CD4-positive, alpha-beta memory T cell (primary cell): ENCODE measurements around the gene FERMT3. TPM values are rescaled to one million over a fixed set of nuclear protein-coding genes. Genes with fewer than 3 reads are reported as not detected.

Experiments
- CTCF ChIA-PET: fragments of 350-600 bp; sonication (Branson Sonifier 250); formaldehyde crosslinking; loops from one replicate; lab custom pipeline; 2021; ENCODE audit warnings: inconsistent platforms; ENCODE audit not compliant: partially characterized antibody; lab: Charles Lee
- POLR2A ChIA-PET: fragments of 350-600 bp; sonication (Branson Sonifier 250); formaldehyde crosslinking; loops from one replicate; lab custom pipeline; 2021; ENCODE audit not compliant: partially characterized antibody; lab: Charles Lee
- DNase-seq, 5 donors: peaks; one replicate each; pipeline versions ENCODE4 v3.0.0 to v3.0.0-alpha.2; 2020 to 2022; ENCODE audit warnings: mixed read lengths in 1 of 5
- H3K27ac ChIP-seq: one replicate; pipeline ENCODE4 v1.7.0; 2013; ENCODE audit warnings: low read depth, low read length
- H3K27me3 ChIP-seq: 2 replicates; pipeline ENCODE4 v1.7.0; 2013; ENCODE audit warnings: mild to moderate bottlenecking, low read length, moderate library complexity; ENCODE audit not compliant: insufficient read depth
- H3K36me3 ChIP-seq: 2 replicates; pipeline ENCODE4 v1.7.0; 2013; ENCODE audit warnings: mild to moderate bottlenecking, low read length, moderate library complexity; ENCODE audit not compliant: insufficient read depth
- H3K4me1 ChIP-seq: 2 replicates; pipeline ENCODE4 v1.7.0; 2013; ENCODE audit warnings: mild to moderate bottlenecking, low read length, moderate library complexity; ENCODE audit not compliant: insufficient read depth
- H3K4me3 ChIP-seq, 2 donors: one replicate each; pipeline ENCODE4 v1.7.0; 2013; ENCODE audit warnings: low read length in 2 of 2, mild to moderate bottlenecking in 1 of 2
- H3K9me3 ChIP-seq, 2 donors: one replicate each; pipeline ENCODE4 v1.7.0; 2013; ENCODE audit warnings: low read length in 2 of 2, control low read depth in 1 of 2; ENCODE audit not compliant: control insufficient read depth in 1 of 2
- H3K27ac Mint-ChIP-seq, 7 donors: one replicate each; pipeline ENCODE4 v1.8.0; 2020 to 2021; ENCODE audit warnings: mixed read lengths in 7 of 7, mild to moderate bottlenecking in 6 of 7, inconsistent platforms in 3 of 7, moderate library complexity in 3 of 7
- H3K27me3 Mint-ChIP-seq, 2 donors: one replicate each; pipeline ENCODE4 v1.8.0; 2020 to 2021; ENCODE audit warnings: mixed read lengths in 2 of 2
- H3K36me3 Mint-ChIP-seq, 2 donors: one replicate each; pipeline ENCODE4 v1.8.0; 2020 to 2021; ENCODE audit warnings: mixed read lengths in 2 of 2, inconsistent platforms in 1 of 2, mild to moderate bottlenecking in 1 of 2
- H3K4me1 Mint-ChIP-seq, 4 donors: one replicate each; pipeline ENCODE4 v1.8.0; 2020 to 2021; ENCODE audit warnings: mixed read lengths in 4 of 4, mild to moderate bottlenecking in 1 of 4
- H3K4me3 Mint-ChIP-seq, 8 donors: one replicate each; pipeline ENCODE4 v1.8.0; 2020 to 2021; ENCODE audit warnings: mixed read lengths in 8 of 8, mild to moderate bottlenecking in 7 of 8, moderate library complexity in 6 of 8, inconsistent platforms in 3 of 8
- H3K9me3 Mint-ChIP-seq, 8 donors: one replicate each; pipeline ENCODE4 v1.8.0; 2020 to 2021; ENCODE audit warnings: mixed read lengths in 8 of 8, mild to moderate bottlenecking in 5 of 8, inconsistent platforms in 3 of 8, moderate library complexity in 1 of 8
- intact Hi-C: fragments of 100-400 bp; cut with micrococcal nuclease; formaldehyde crosslinking; loops from one replicate; pipeline ENCODE4 v1.15.1; 2023
- polyA plus RNA-seq, 2 donors: library from polyadenylated mRNA; unstranded; fragments of 300-500 nt; fragmentation: Illumina TruSeq; gene quantifications; one replicate each; pipeline ENCODE4 v1.2.3, GENCODE V29; 2021
- total RNA-seq, 2 experiments: library from RNA; stranded (reverse); gene quantifications; one replicate each; pipeline ENCODE4 v1.2.3, GENCODE V29; 2021

The FERMT3 gene
- total and polyA plus RNA-seq, 4 experiments from 2014 or later = 149 to 202 (median 175) TPM

- Mint-ChIP-seq H3K9me3 (no peaks in the 10 kb centered on the region), H3K27me3 (no peaks in the 10 kb centered on the region), H3K4me3 (no peak overlapping the region), H3K36me3 (peaks cover 2 to 10% of the 10 kb centered on the region in 2 donors), H3K4me1 (peaks cover 5 to 25% (median 9%) of the 10 kb centered on the region in 4 donors), H3K27ac (peak overlapping the region in 2 of 7 donors; percentile 55 to 59)
- Histone ChIP-seq H3K27me3 (no peaks in the 10 kb centered on the region), H3K9me3 (no peaks in the 10 kb centered on the region), H3K36me3 (peaks cover 3% of the 10 kb centered on the region), H3K4me3 (no peak overlapping the region), H3K4me1 (peaks cover 31% of the 10 kb centered on the region), H3K27ac (no peak overlapping the region)
- DNase-seq = no peak
- ChIA-PET CTCF (interaction anchor here (0.7 to 1.7 kb wide), 8 partner anchors 8 to 50 kb away, joined by 3 to 5 read pairs (median 3); partner anchors contain the start of gene FERMT3), POLR2A (interaction anchor here (1.0 to 1.8 kb wide), 3 partner anchors 9 to 16 kb away, joined by 3 to 6 read pairs (median 6); no protein-coding TSS in a partner anchor)
- intact Hi-C loops = no loop called here
Measured at GRCh38 chr11:64254326-64254725, 47.8 kb downstream of the FERMT3 start.

DNA sequence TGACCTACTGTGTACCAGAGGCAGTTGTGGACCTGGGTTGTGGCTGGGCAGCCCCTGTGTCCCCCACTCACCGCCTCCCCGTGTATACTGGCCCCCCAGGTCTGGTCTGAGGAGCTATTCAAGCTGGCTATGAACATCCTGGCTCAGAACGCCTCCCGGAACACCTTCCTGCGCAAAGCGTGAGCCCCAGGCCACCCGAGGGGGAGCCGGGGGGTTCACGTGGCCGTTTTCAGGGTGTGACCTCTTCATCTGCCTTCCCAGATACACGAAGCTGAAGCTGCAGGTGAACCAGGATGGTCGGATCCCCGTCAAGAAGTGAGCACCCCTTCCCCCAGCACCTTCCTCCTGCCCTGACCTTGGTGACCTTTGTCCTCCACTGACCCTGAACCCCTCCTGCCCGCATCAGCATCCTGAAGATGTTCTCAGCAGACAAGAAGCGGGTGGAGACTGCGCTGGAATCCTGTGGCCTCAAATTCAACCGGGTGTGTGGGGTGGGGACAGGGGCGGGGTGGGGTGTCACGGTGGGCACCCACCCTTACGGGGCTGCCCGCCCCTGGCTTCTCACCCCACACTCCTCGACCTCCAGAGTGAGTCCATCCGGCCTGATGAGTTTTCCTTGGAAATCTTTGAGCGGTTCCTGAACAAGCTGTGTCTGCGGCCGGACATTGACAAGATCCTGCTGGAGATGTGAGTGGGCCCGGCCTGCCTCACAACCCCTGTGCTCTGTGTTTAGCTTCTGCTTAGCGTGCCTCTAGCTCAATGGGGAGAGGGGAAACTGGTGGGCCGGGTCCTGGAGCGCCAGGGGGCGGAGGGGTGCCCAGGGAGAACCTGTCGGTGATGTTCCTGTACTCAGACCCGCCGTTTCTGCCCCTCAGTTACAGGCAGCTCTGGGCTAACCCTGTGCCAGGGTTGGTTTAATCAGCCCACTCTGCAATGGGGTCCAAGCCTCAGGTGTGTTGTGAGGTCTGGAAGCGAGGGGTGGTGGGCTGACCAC lies 48.9 kb downstream of the FERMT3 start:
- ChIA-PET POLR2A (interaction anchor here (0.8 to 1.9 kb wide), 4 partner anchors 10 to 29 kb away, joined by 4 to 8 read pairs (median 6); partner anchors contain the start of genes NUDT22, PPP1R14B and TRPT1), CTCF (interaction anchor here (1.4 to 1.8 kb wide), 3 partner anchors 7 to 46 kb away, joined by 3 to 4 read pairs (median 3); no protein-coding TSS in a partner anchor)
- no peak overlapping the region for H3K27ac ChIP-seq
- no peak overlapping the region for H3K4me3 ChIP-seq
- no peaks in the 10 kb centered on the region for H3K9me3 ChIP-seq
- no peak for DNase-seq
- Mint-ChIP-seq H3K27ac (no peak overlapping the region), H3K4me3 (no peak overlapping the region), H3K36me3 (peaks cover 10 to 13% of the 10 kb centered on the region in 2 donors), H3K27me3 (no peaks in the 10 kb centered on the region), H3K9me3 (no peaks in the 10 kb centered on the region), H3K4me1 (peaks cover 8 to 24% (median 11%) of the 10 kb centered on the region in 4 donors)
- H3K36me3 ChIP-seq = peaks cover 8% of the 10 kb centered on the region
- H3K4me1 ChIP-seq = peaks cover 22% of the 10 kb centered on the region
- intact Hi-C loops = no loop called here
- no peaks in the 10 kb centered on the region for H3K27me3 ChIP-seq

DNA sequence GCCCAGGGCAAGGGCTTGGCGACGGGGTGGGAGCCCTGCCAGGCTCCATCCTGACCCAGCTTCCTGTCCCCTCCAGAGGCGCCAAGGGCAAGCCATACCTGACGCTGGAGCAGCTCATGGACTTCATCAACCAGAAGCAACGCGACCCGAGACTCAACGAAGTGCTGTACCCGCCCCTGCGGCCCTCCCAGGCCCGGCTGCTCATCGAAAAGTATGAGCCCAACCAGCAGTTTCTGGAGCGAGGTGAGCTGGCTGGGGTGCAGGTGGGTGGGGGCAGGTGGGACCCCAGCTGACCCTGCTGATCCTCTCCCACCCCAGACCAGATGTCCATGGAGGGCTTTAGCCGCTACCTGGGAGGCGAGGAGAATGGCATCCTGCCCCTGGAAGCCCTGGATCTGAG lies 49.8 kb downstream of the FERMT3 start:
- H3K4me3 Mint-ChIP-seq = no peak overlapping the region
- H3K27me3 Mint-ChIP-seq = no peaks in the 10 kb centered on the region
- ChIA-PET CTCF (interaction anchor here (1.7 to 1.8 kb wide), 2 partner anchors 13 to 45 kb away, joined by 3 to 4 read pairs; no protein-coding TSS in a partner anchor), POLR2A (interaction anchor here (1.9 kb wide), 1 partner anchor 10 kb away, joined by 8 read pairs; the partner anchor contains the start of gene PPP1R14B)
- peaks cover 6 to 17% (median 11%) of the 10 kb centered on the region in 4 donors for H3K4me1 Mint-ChIP-seq
- intact Hi-C loops = no loop called here
- peaks cover 10 to 13% of the 10 kb centered on the region in 2 donors for H3K36me3 Mint-ChIP-seq
- H3K9me3 ChIP-seq = no peaks in the 10 kb centered on the region
- no peak overlapping the region for H3K27ac Mint-ChIP-seq
- peaks cover 8% of the 10 kb centered on the region for H3K36me3 ChIP-seq
- no peak overlapping the region for H3K4me3 ChIP-seq
- H3K27me3 ChIP-seq = no peaks in the 10 kb centered on the region
- DNase-seq = no peak
- H3K9me3 Mint-ChIP-seq = no peaks in the 10 kb centered on the region
- H3K27ac ChIP-seq = no peak overlapping the region
- peaks cover 14% of the 10 kb centered on the region for H3K4me1 ChIP-seq

DNA sequence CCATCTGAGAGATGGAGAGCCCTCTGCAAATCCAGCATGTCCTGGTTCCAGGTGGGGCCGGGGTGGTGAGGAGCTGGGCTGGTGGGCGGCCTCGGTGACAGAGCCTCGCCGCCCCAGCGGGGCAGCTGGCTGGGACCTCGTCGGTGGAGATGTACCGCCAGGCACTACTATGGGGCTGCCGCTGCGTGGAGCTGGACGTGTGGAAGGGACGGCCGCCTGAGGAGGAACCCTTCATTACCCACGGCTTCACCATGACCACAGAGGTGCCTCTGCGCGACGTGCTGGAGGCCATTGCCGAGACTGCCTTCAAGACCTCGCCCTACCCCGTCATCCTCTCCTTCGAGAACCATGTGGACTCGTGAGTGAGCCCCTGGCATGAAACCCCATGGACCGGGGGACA lies 51.8 kb downstream of the FERMT3 start:
- no peak for DNase-seq
- intact Hi-C loops = no loop called here
- H3K4me1 Mint-ChIP-seq = peaks cover 1 to 8% (median 6%) of the 10 kb centered on the region in 4 donors
- H3K4me1 ChIP-seq = no peaks in the 10 kb centered on the region
- peaks cover 8% of the 10 kb centered on the region for H3K36me3 ChIP-seq
- H3K9me3 ChIP-seq = no peaks in the 10 kb centered on the region
- H3K36me3 Mint-ChIP-seq = peaks cover 10 to 15% of the 10 kb centered on the region in 2 donors
- POLR2A ChIA-PET = interaction anchor here (1.0 to 1.6 kb wide), 3 partner anchors 11 to 52 kb away, joined by 3 to 6 read pairs (median 4); partner anchors contain the start of gene FERMT3
- CTCF ChIA-PET = interaction anchor here (0.8 to 1.3 kb wide), 3 partner anchors 8 to 53 kb away, joined by 3 to 4 read pairs (median 4); no protein-coding TSS in a partner anchor
- no peak overlapping the region for H3K4me3 ChIP-seq
- no peak overlapping the region for H3K4me3 Mint-ChIP-seq
- no peak overlapping the region for H3K27ac Mint-ChIP-seq
- H3K27ac ChIP-seq = no peak overlapping the region
- H3K27me3 ChIP-seq = no peaks in the 10 kb centered on the region
- no peaks in the 10 kb centered on the region for H3K27me3 Mint-ChIP-seq
- H3K9me3 Mint-ChIP-seq = no peaks in the 10 kb centered on the region

- CTCF ChIA-PET = interaction anchor here (0.8 kb wide), 1 partner anchor 9 kb away, joined by 4 read pairs; no protein-coding TSS in a partner anchor
- Histone ChIP-seq H3K4me1 (no peaks in the 10 kb centered on the region), H3K4me3 (no peak overlapping the region), H3K36me3 (peaks cover 8% of the 10 kb centered on the region), H3K9me3 (no peaks in the 10 kb centered on the region), H3K27ac (no peak overlapping the region), H3K27me3 (no peaks in the 10 kb centered on the region)
- Mint-ChIP-seq H3K9me3 (no peaks in the 10 kb centered on the region), H3K36me3 (peaks cover 10 to 13% of the 10 kb centered on the region in 2 donors), H3K4me1 (peaks cover 1 to 8% (median 5%) of the 10 kb centered on the region in 4 donors), H3K27ac (peak overlapping the region in 1 of 7 donors; percentile 60), H3K4me3 (peak overlapping the region in 1 of 8 donors; percentile 49), H3K27me3 (no peaks in the 10 kb centered on the region)
- no peak for DNase-seq
- POLR2A ChIA-PET = interaction anchor here (0.6 to 1.6 kb wide), 4 partner anchors 10 to 58 kb away, joined by 3 to 6 read pairs (median 4); partner anchors contain the start of genes FERMT3 and TRMT112
- intact Hi-C loops = no loop called here
Measured at GRCh38 chr11:64258946-64259532, 52.5 kb downstream of the FERMT3 start.

DNA sequence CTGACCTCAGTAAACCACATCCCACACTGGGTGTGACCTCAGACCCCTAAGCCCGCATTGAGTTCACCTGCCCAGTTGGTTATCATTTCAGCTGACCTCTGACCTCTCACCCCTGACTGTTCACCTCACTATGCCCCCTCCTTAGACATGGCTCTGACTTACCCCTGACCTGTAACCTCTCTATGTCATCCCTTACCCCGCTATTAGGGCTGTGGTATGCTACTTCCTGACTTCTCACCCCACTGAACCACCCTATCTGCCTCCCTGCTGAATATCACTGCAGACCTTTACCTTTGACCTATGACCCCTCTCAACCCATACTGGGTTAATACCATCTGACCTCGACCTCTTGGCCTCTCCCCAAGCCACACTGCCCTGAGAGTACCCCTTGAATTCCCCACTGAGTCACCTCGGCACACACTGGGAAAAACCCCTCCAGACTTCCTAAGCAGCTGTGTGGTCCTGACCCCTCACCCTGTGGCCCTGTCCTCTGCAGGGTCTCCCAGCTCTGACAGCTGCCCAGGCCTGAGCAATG lies 53.1 kb downstream of the FERMT3 start:
- H3K36me3 Mint-ChIP-seq = peaks cover 10 to 13% of the 10 kb centered on the region in 2 donors
- H3K27ac ChIP-seq = no peak overlapping the region
- no peaks in the 10 kb centered on the region for H3K27me3 ChIP-seq
- peaks cover 1 to 8% (median 5%) of the 10 kb centered on the region in 4 donors for H3K4me1 Mint-ChIP-seq
- ChIA-PET CTCF (interaction anchor here (0.8 kb wide), 1 partner anchor 10 kb away, joined by 3 read pairs; no protein-coding TSS in a partner anchor), POLR2A (no interaction called here)
- no peak overlapping the region for H3K4me3 ChIP-seq
- intact Hi-C loops = no loop called here
- peak overlapping the region in 2 of 7 donors; percentile 60 to 79 for H3K27ac Mint-ChIP-seq
- H3K9me3 Mint-ChIP-seq = no peaks in the 10 kb centered on the region
- peak overlapping the region in 1 of 8 donors; percentile 49 for H3K4me3 Mint-ChIP-seq
- peaks cover 8% of the 10 kb centered on the region for H3K36me3 ChIP-seq
- H3K27me3 Mint-ChIP-seq = no peaks in the 10 kb centered on the region
- H3K9me3 ChIP-seq = no peaks in the 10 kb centered on the region
- DNase-seq = no peak
- H3K4me1 ChIP-seq = no peaks in the 10 kb centered on the region
